Immature natural killer cell (primary cell): Measurements from ENCODE around the gene PTPN21. TPM values are rescaled to one million over a fixed set of nuclear protein-coding genes. Genes with fewer than 3 reads are reported as not detected.
"Not testable (repeated sequence)": the region's sequence is repeated elsewhere in the genome, so short reads cannot be mapped to it uniquely, and the experiment has no call there.

ENCODE experiments used
- DNase-seq, 3 donors: peaks; one replicate each; pipeline ENCODE4 v3.0.0; 2022; ENCODE audit warnings: mixed read lengths in 1 of 3
- H3K27ac Mint-ChIP-seq, 6 donors: one replicate each; pipeline ENCODE4 v1.8.0; 2020; ENCODE audit warnings: mixed read lengths in 6 of 6, mild to moderate bottlenecking in 5 of 6, inconsistent platforms in 4 of 6, moderate library complexity in 3 of 6
- H3K27me3 Mint-ChIP-seq, 3 donors: one replicate each; pipeline ENCODE4 v1.8.0; 2020 to 2021; ENCODE audit warnings: low read depth in 3 of 3, mild to moderate bottlenecking in 3 of 3, mixed read lengths in 3 of 3, moderate library complexity in 3 of 3, inconsistent platforms in 1 of 3
- H3K36me3 Mint-ChIP-seq, 3 donors: one replicate each; pipeline ENCODE4 v1.8.0; 2020; ENCODE audit warnings: mixed read lengths in 3 of 3, inconsistent platforms in 2 of 3, mild to moderate bottlenecking in 2 of 3
- H3K4me1 Mint-ChIP-seq, 2 donors: one replicate each; pipeline ENCODE4 v1.8.0; 2020; ENCODE audit warnings: inconsistent platforms in 2 of 2, mild to moderate bottlenecking in 2 of 2, mixed read lengths in 2 of 2, moderate library complexity in 1 of 2
- H3K4me3 Mint-ChIP-seq, 5 donors: one replicate each; pipeline ENCODE4 v1.8.0; 2020; ENCODE audit warnings: mild to moderate bottlenecking in 5 of 5, mixed read lengths in 5 of 5, inconsistent platforms in 3 of 5, moderate library complexity in 3 of 5
- H3K9me3 Mint-ChIP-seq, 6 donors: one replicate each; pipeline ENCODE4 v1.8.0; 2020; ENCODE audit warnings: mild to moderate bottlenecking in 6 of 6, mixed read lengths in 6 of 6, inconsistent platforms in 4 of 6, moderate library complexity in 3 of 6
- polyA plus RNA-seq, 3 donors: library from polyadenylated mRNA; unstranded; fragments of 300-500 nt; fragmentation: Illumina TruSeq; gene quantifications; one replicate each; pipeline ENCODE4 v1.2.3, GENCODE V29; 2021

Gene PTPN21
- polyA plus RNA-seq, 3 donors from 2014 or later: not detected

- H3K9me3 Mint-ChIP-seq: no peaks in the 10 kb centered on the region
- H3K27ac Mint-ChIP-seq: no peak overlapping the region
- peaks cover 3% of the 10 kb centered on the region in 2 donors for H3K4me1 Mint-ChIP-seq
- DNase-seq: no peak
- H3K27me3 Mint-ChIP-seq: peaks cover 2 to 10% (median 10%) of the 10 kb centered on the region in 3 donors
- H3K4me3 Mint-ChIP-seq: no peak overlapping the region
- H3K36me3 Mint-ChIP-seq: no peaks in the 10 kb centered on the region
Measured at GRCh38 chr14:88546621-88547385, 8.0 kb downstream of the PTPN21 start.

- Mint-ChIP-seq H3K36me3 (no peaks in the 10 kb centered on the region), H3K27ac (no peak overlapping the region), H3K9me3 (no peaks in the 10 kb centered on the region), H3K4me1 (no peaks in the 10 kb centered on the region), H3K4me3 (no peak overlapping the region), H3K27me3 (peaks cover 2 to 11% (median 4%) of the 10 kb centered on the region in 3 donors)
- no peak for DNase-seq
Measured at GRCh38 chr14:88545256-88545655, 9.6 kb downstream of the PTPN21 start.

GRCh38 chr14:88542857-88543795 is 11.7 kb downstream of the PTPN21 start:
- H3K9me3 Mint-ChIP-seq: no peaks in the 10 kb centered on the region
- no peak overlapping the region for H3K4me3 Mint-ChIP-seq
- no peak overlapping the region for H3K27ac Mint-ChIP-seq

GRCh38 chr14:88541324-88541723 is 13.5 kb downstream of the PTPN21 start:
- H3K27me3 Mint-ChIP-seq: peaks cover 3 to 10% (median 4%) of the 10 kb centered on the region in 3 donors
- DNase-seq: no peak
- no peak overlapping the region for H3K4me3 Mint-ChIP-seq
- H3K36me3 Mint-ChIP-seq: no peaks in the 10 kb centered on the region
- no peaks in the 10 kb centered on the region for H3K9me3 Mint-ChIP-seq
- H3K4me1 Mint-ChIP-seq: no peaks in the 10 kb centered on the region
- no peak overlapping the region for H3K27ac Mint-ChIP-seq

More at GRCh38 chr14:88542857-88543795, 11.7 kb downstream of the PTPN21 start:
- Mint-ChIP-seq H3K4me1 (no peaks in the 10 kb centered on the region), H3K36me3 (no peaks in the 10 kb centered on the region), H3K27me3 (peaks cover 3 to 12% (median 4%) of the 10 kb centered on the region in 3 donors)
- DNase-seq: no peak

- no peak for DNase-seq
- no peaks in the 10 kb centered on the region for H3K36me3 Mint-ChIP-seq
- no peak overlapping the region for H3K4me3 Mint-ChIP-seq
- no peaks in the 10 kb centered on the region for H3K4me1 Mint-ChIP-seq
- H3K27ac Mint-ChIP-seq: no peak overlapping the region
- peaks cover 0 to 7% (median 4%) of the 10 kb centered on the region in 3 donors for H3K27me3 Mint-ChIP-seq
- H3K9me3 Mint-ChIP-seq: no peaks in the 10 kb centered on the region
Measured at GRCh38 chr14:88535813-88536212, 19.0 kb downstream of the PTPN21 start.

- no peak for DNase-seq
- Mint-ChIP-seq H3K36me3 (peaks cover 0 to 2% (median 0%) of the 10 kb centered on the region in 3 donors), H3K4me1 (no peaks in the 10 kb centered on the region), H3K27ac (no peak overlapping the region), H3K27me3 (peaks cover 0 to 10% (median 4%) of the 10 kb centered on the region in 3 donors), H3K9me3 (peaks cover 0 to 5% (median 0%) of the 10 kb centered on the region in 6 donors), H3K4me3 (no peak overlapping the region)
Measured at GRCh38 chr14:88535149-88535548, 19.7 kb downstream of the PTPN21 start.

- Mint-ChIP-seq H3K9me3 (peaks cover 2 to 20% (median 4%) of the 10 kb centered on the region in 6 donors), H3K27ac (no peak overlapping the region), H3K4me3 (no peak overlapping the region)
Measured at GRCh38 chr14:88533064-88533602, 21.7 kb downstream of the PTPN21 start.

GRCh38 chr14:88529889-88530288 is 24.9 kb downstream of the PTPN21 start:
- not testable (repeated sequence) for H3K4me3 Mint-ChIP-seq, DNase-seq, H3K27ac Mint-ChIP-seq, H3K4me1 Mint-ChIP-seq, H3K36me3 Mint-ChIP-seq
- Mint-ChIP-seq H3K27me3 (peaks cover 3 to 19% (median 5%) of the 10 kb centered on the region in 3 donors), H3K9me3 (peaks cover 3 to 20% (median 5%) of the 10 kb centered on the region in 6 donors)

More at GRCh38 chr14:88533064-88533602, 21.7 kb downstream of the PTPN21 start:
- Mint-ChIP-seq H3K36me3 (peaks cover 0 to 5% (median 2%) of the 10 kb centered on the region in 3 donors), H3K27me3 (peaks cover 0 to 15% (median 2%) of the 10 kb centered on the region in 3 donors), H3K4me1 (no peaks in the 10 kb centered on the region)
- no peak for DNase-seq

GRCh38 chr14:88522393-88522792 is 32.4 kb downstream of the PTPN21 start:
- Mint-ChIP-seq H3K36me3 (no peaks in the 10 kb centered on the region), H3K27me3 (peaks cover 0 to 9% (median 3%) of the 10 kb centered on the region in 3 donors), H3K9me3 (no peaks in the 10 kb centered on the region), H3K4me3 (no peak overlapping the region), H3K4me1 (no peaks in the 10 kb centered on the region), H3K27ac (no peak overlapping the region)
- DNase-seq: no peak

GRCh38 chr14:88521818-88522217 is 33.0 kb downstream of the PTPN21 start:
- peaks cover 2 to 4% of the 10 kb centered on the region in 2 donors for H3K4me1 Mint-ChIP-seq
- H3K36me3 Mint-ChIP-seq: no peaks in the 10 kb centered on the region
- H3K27me3 Mint-ChIP-seq: peaks cover 0 to 12% (median 3%) of the 10 kb centered on the region in 3 donors
- no peak overlapping the region for H3K27ac Mint-ChIP-seq
- H3K9me3 Mint-ChIP-seq: no peaks in the 10 kb centered on the region
- no peak for DNase-seq
- H3K4me3 Mint-ChIP-seq: no peak overlapping the region

- no peak overlapping the region for H3K27ac Mint-ChIP-seq
- no peak for DNase-seq
- H3K36me3 Mint-ChIP-seq: no peaks in the 10 kb centered on the region
- no peaks in the 10 kb centered on the region for H3K9me3 Mint-ChIP-seq
- peaks cover 4 to 7% of the 10 kb centered on the region in 2 donors for H3K4me1 Mint-ChIP-seq
- H3K27me3 Mint-ChIP-seq: peaks cover 0 to 13% (median 3%) of the 10 kb centered on the region in 3 donors
- H3K4me3 Mint-ChIP-seq: no peak overlapping the region
Measured at GRCh38 chr14:88519907-88520306, 34.9 kb downstream of the PTPN21 start.

GRCh38 chr14:88518592-88519512 is 36.0 kb downstream of the PTPN21 start:
- H3K4me3 Mint-ChIP-seq: no peak overlapping the region
- no peaks in the 10 kb centered on the region for H3K36me3 Mint-ChIP-seq
- no peaks in the 10 kb centered on the region for H3K9me3 Mint-ChIP-seq
- no peak overlapping the region for H3K27ac Mint-ChIP-seq
- H3K4me1 Mint-ChIP-seq: peaks cover 4 to 7% of the 10 kb centered on the region in 2 donors
- H3K27me3 Mint-ChIP-seq: peaks cover 0 to 11% (median 3%) of the 10 kb centered on the region in 3 donors
- no peak for DNase-seq

- no peak for DNase-seq
- H3K9me3 Mint-ChIP-seq: no peaks in the 10 kb centered on the region
- H3K4me1 Mint-ChIP-seq: peaks cover 4 to 7% of the 10 kb centered on the region in 2 donors
- no peaks in the 10 kb centered on the region for H3K36me3 Mint-ChIP-seq
- no peak overlapping the region for H3K27ac Mint-ChIP-seq
- peaks cover 0 to 7% (median 0%) of the 10 kb centered on the region in 3 donors for H3K27me3 Mint-ChIP-seq
- H3K4me3 Mint-ChIP-seq: peak overlapping the region in 2 of 5 donors; percentile 6 to 8
Measured at GRCh38 chr14:88516861-88517357, 37.9 kb downstream of the PTPN21 start.
